Left kidney (tissue), 2 donors: ENCODE data around the gene DICER1. TPM values are rescaled to one million over a fixed set of nuclear protein-coding genes. Genes with fewer than 3 reads are reported as not detected.
A peak's percentile ranks its signal among the peaks of the same experiment; 100 is the strongest.
"Not testable (repeated sequence)": the region's sequence is repeated elsewhere in the genome, so short reads cannot be mapped to it uniquely, and the experiment has no call there.

Experiments used
- DNase-seq: peaks from one replicate; pipeline ENCODE4 v3.0.0-alpha.2; 2013
- polyA plus RNA-seq: library from polyadenylated mRNA; unstranded; fragments of 120-200 nt; gene quantifications from one replicate; pipeline ENCODE4 v1.2.1, GENCODE V29; 2013; ENCODE audit not compliant: insufficient read length

DICER1 gene
- polyA plus RNA-seq, 1 donor = 75.4 TPM

- no peak for DNase-seq
Measured at GRCh38 chr14:95149441-95149840, 7.9 kb downstream of the DICER1 start.

DNA sequence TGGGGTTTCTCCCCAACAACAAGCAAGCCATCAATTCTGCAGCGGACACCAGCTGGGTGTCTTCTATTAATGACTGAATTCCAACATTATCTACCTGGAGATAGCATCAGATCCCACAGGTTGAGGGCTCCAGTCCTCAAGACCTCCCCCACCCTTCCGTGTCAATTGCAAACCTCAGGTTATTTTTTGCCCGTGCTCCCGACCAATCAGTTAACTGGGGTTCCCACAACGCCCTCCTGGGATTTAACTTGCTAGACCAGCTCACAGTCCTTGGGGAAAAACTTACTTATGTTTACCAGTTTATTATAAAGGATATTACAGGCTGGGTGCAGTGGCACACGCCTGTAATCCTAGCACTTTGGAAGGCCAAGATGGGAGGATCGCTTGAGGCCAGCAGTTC, 9.7 kb downstream of the DICER1 start:
- no peak for DNase-seq

- DNase-seq = no peak
Measured at GRCh38 chr14:95146079-95146771, 11.1 kb downstream of the DICER1 start.

GRCh38 chr14:95144849-95145248, 12.5 kb downstream of the DICER1 start:
- no peak for DNase-seq

GRCh38 chr14:95143808-95144620, 13.3 kb downstream of the DICER1 start:
- no peak for DNase-seq

DNA sequence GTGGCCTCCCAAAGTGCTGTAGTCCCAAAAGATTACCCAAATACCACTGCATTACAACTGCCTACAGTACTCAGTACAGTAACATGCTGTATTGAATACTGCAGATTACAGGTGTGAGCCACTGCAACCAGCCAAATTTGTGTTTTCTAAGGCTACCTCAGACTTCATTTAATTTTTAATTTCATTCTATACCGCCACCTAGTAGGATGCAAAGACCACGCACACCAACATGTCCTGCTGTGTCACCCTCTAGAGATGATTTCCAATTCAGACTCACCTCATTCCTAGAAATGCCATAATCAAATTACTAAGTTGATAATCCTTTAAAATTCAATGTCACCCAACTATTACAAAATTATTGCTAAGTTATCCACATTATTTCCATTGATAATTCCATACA, 15.1 kb downstream of the DICER1 start:
- DNase-seq = no peak

DNA sequence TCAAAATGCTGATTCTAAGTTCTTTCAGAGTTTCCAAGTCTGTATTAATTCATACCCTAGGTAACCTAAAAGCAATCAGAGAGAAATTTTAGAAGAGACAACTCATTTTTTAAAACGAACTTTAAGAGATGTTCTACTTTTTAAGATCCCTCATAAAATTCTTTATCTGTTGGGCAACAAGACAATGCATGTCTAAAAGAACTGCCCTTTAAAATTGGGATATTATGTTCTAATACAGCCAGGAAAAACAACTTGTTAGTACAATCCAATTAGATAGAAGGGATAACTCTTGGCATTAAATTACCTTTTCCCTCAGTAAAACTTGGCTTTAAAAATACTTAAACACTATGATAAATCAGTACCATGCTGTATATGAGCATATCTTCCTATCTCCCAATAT, 15.6 kb downstream of the DICER1 start:
- DNase-seq = no peak

- no peak for DNase-seq
Measured at GRCh38 chr14:95140060-95140858, 17.1 kb downstream of the DICER1 start.

DNA sequence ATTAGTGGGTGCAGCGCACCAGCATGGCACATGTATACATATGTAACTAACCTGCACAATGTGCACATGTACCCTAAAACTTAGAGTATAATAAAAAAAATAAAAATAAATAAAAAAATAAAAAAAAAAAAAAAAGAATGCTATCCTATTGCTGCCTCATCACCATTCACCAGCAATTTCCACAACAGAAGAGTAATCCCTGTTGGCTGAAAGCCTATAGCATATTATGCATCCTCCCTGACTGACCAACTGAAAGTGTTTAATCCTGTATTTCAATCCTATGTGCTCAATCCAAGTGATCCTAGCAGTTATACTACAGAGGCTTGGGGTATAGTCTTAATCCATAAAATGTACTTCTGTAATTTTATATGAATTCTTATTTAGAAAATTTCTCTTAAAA, 18.5 kb downstream of the DICER1 start:
- no peak for DNase-seq

DNA sequence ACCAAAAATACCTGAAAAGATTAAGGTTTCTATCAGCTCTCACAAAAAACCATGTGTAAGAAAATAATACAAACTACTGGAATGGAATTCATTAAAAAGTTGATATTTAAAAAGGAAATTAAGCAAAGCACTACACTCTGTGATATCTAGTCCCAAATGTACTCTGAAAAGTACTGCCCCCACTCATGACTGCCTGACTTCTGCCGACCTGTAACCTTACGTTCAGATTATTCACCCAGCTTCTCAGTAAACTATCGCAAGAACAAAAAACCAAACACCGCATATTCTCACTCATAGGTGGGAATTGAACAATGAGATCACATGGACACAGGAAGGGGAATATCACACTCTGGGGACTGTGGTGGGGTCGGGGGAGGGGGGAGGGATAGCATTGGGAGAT, 18.9 kb downstream of the DICER1 start:
- not testable (repeated sequence) for DNase-seq

GRCh38 chr14:95137804-95138167, 19.5 kb downstream of the DICER1 start:
- no peak for DNase-seq

- DNase-seq = no peak
Measured at GRCh38 chr14:95137164-95137803, 20.0 kb downstream of the DICER1 start.

DNA sequence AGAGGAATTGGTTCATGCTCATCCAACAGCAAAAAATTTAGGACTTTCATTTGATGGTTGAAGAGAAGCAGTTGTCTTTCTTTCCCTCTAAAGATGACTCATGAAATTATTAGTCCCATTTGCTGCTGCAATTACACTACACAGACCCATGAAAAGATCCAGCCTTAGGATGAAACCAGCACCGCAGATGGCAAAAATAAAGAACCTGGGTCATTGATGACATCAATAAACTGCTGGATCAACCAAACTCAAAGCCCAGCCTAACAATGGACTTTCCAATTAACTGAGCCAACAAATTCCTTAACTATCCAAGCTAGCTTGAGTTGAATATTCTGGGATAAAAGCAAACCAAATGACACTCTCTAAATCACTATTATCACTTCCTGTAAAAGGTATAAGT, 20.7 kb downstream of the DICER1 start:
- no peak for DNase-seq

DNA sequence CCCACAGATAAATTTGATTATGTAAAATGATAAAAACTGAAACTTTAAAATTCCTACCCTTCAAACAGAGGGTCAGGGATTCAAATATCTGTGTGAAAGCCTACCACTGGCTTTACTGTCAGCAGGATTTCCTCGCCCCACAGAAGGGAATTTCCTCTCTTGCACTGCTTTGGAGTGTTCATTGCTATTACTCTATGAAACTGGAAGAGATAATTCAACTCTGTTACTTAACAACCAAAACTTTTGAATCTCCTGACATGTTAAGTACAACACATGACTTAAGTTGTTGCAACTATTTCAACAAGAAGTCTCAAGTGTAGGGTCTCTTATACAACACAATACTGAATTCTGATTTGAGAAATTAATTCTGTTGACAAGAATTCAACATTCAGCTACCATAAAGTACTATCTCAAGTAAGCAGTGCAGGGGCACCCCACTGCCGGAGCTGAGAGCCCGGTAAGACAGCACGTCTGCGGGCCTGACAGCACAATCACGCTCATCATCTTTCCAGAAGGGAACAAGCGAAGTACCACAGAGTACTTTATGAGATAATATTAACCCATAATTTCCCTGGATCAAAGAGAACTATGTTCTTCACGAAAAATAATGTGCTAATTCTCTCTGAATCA, 22.9 kb downstream of the DICER1 start:
- DNase-seq = no peak

DNA sequence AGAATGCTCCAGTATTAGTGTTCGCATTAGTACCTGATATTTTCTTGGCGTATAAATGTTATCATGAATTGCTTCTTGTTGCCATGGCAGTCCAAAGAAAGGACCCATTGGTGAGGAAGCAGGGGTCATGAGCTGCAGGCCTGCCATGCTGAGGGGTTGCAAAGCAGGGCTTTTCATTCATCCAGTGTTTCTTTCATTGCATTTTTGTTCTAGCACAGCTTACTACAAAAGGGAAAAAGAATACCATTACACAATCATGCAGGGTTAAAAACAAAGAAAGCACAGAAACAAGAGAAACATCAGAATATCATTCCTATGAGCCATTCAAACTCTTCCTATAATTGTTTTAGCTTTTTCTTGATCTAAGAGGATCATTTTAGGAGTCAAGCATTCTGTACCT, 24.0 kb downstream of the DICER1 start:
- DNase-seq = no peak

GRCh38 chr14:95132760-95133159, 24.6 kb downstream of the DICER1 start:
- no peak for DNase-seq

DNA sequence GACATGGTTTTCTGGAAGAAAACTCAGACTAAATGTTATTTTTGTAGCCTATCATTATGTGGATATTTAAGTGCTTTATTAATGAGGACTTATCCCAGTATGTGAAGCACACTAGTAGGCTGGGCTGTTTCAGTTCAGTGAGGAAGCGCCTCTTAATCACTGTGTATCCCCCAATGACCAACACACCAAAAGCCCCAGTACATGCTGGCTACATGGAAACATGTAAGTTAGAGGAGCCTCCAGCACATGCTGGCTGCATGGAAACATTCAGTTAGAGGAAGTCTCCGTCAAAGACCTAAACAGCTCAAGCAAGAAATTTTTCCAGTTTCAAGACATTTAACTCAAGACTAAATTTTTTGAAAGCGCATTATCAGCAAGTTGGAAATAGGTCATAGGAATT, 26.8 kb downstream of the DICER1 start:
- DNase-seq = no peak

DNA sequence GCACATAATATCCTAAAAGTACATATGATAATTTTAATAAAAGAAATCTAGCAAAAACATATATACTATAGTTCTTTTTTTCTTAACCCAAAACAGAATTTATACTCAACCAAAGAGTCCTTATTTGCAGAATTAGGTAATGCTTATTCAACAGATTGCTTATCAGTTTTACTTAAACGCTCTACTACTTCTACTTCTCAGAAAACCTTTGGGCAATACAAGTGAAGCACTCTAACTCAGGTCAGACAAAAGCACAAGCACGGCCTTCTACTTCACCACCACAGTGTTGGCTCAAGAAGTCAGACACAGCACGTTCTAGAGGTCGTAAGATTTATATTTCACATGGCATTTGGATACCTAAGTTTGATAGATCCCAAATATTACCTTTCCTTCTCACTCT, 29.2 kb downstream of the DICER1 start:
- DNase-seq = no peak

DNA sequence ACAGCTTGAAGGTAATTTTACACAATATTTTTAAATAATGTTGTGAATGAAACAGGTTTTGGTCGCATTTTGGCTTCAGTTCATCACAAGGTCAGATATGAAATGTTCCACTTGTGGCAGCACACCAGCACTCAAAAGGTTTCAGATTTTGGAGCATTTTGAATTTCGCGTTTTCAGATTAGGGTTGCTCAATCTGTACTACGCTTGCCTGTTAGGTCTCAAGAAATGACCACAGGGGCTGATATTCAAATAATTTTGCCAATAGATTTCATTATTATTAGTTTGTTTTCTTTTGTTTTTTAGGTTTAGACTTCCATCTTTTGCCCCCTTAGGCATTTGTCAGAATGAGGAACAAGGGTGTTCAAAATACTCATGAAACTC, 29.8 kb downstream of the DICER1 start:
- DNase-seq = no peak

DNA sequence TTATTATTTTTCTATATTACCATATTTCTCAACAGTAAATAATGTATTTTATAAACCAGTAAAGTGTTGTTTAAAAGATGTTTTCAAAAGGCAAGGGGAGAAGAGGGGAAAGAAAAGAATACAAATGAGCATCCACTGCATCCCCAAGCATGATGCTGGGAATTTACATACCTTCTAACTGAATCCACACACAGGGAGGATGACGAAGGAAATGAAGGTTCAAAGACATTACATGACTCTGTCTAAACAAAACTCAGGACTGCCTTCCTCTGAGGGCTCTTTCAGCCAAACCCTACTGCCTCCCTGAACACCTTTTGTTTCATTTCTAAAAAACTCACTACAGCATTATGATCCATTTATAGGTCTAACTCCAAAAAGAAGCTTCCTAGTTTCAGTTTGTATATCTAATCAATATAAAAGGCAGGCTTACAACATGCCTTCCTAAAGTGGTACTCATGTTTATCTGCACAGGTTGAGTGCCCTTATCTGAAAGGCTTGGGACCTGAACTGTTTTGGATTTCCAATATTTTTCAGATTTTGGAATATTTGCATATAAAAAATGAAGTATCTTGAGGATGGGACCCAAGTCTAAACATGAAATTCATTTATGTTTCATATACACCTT, 30.3 kb downstream of the DICER1 start:
- DNase-seq = no peak

DNA sequence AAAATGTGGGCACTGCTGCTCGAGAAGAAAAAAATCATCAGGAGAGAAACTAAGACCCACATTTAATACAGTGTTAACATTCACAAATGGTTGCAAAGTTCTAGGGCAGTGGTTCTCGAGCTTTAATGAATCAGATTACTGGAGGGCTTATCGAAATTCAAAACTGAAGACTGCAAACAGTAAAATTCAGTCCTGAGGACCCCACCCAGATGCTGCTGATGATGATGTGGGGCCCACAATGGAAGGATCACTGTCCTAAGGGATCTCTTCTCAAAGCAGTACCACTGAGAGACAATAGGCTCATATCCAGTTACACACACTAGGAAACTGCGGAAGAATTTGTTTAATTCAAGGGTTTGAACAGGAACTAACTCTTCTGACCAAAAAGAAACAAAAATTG, 31.4 kb downstream of the DICER1 start:
- DNase-seq = no peak

GRCh38 chr14:95125221-95125620, 32.1 kb downstream of the DICER1 start:
- DNase-seq = peak; percentile 59
